Epidermal melanocyte (primary cell): Measurements from ENCODE around the gene RSPO1.
A peak's percentile ranks its signal among the peaks of the same experiment; 100 is the strongest.

Experiments
- DNase-seq: peaks from one replicate; pipeline ENCODE4 v3.0.0; 2011; ENCODE audit warnings: low spot score; ENCODE audit not compliant: insufficient read length

Gene RSPO1

GRCh38 chr1:37657620-37658412 is 23.1 kb upstream of the RSPO1 start:
- DNase-seq = peak; percentile 40

GRCh38 chr1:37656881-37657280 is 22.2 kb upstream of the RSPO1 start:
- no peak for DNase-seq

GRCh38 chr1:37656026-37656425 is 21.3 kb upstream of the RSPO1 start:
- DNase-seq = no peak

- DNase-seq = no peak
These were observed 20.6 kb upstream of the RSPO1 start for GRCh38 chr1:37655274-37655673.

- DNase-seq = no peak
These were observed 19.2 kb upstream of the RSPO1 start for GRCh38 chr1:37653906-37654305.

GRCh38 chr1:37652976-37653375 is 18.3 kb upstream of the RSPO1 start:
- DNase-seq = no peak

- no peak for DNase-seq
These were observed 17.1 kb upstream of the RSPO1 start for GRCh38 chr1:37651803-37652202.

GRCh38 chr1:37650721-37651120 is 16.0 kb upstream of the RSPO1 start:
- no peak for DNase-seq

- no peak for DNase-seq
These were observed 15.5 kb upstream of the RSPO1 start for GRCh38 chr1:37650173-37650572.

GRCh38 chr1:37647281-37647680 is 12.6 kb upstream of the RSPO1 start:
- DNase-seq = no peak

GRCh38 chr1:37641059-37641458 is 6.4 kb upstream of the RSPO1 start:
- no peak for DNase-seq

- DNase-seq = no peak
These were observed 1.7 kb upstream of the RSPO1 start for GRCh38 chr1:37636435-37636834.

- no peak for DNase-seq
These were observed 555 bp upstream of the RSPO1 start for GRCh38 chr1:37634992-37635902.

GRCh38 chr1:37633938-37634243 is 801 bp downstream of the RSPO1 start:
- DNase-seq = no peak

- DNase-seq = no peak
These were observed 1.4 kb downstream of the RSPO1 start for GRCh38 chr1:37633040-37633937.

- no peak for DNase-seq
These were observed 3.7 kb downstream of the RSPO1 start for GRCh38 chr1:37631036-37631435.

- DNase-seq = no peak
These were observed 4.2 kb downstream of the RSPO1 start for GRCh38 chr1:37630426-37631028.

GRCh38 chr1:37629726-37630425 is 4.8 kb downstream of the RSPO1 start:
- no peak for DNase-seq

- no peak for DNase-seq
These were observed 5.7 kb downstream of the RSPO1 start for GRCh38 chr1:37629008-37629407.

GRCh38 chr1:37628026-37628556 is 6.6 kb downstream of the RSPO1 start:
- DNase-seq = no peak
